GM12878 (cell line): ENCODE data around the gene HTRA2. TPM values are rescaled to one million over a fixed set of nuclear protein-coding genes. Genes with fewer than 3 reads are reported as not detected.
A peak's percentile ranks its signal among the peaks of the same experiment; 100 is the strongest.

Source experiments
- ATAC-seq: fragments of 200-7000 bp; cut with Tn5 transposase; 3 replicates; pipeline ENCODE4 v1.9.1; 2020; ENCODE audit warnings: mild to moderate bottlenecking, moderate library complexity
- BruUV-seq: library from RNA; stranded (reverse); fragments of 400-500 nt; replicated peaks from 2 replicates; lab custom pipeline; 2021; lab: Mats Ljungman, UMichigan
- CTCF ChIA-PET: fragments of 300-600 bp; sonication (Branson Sonifier 250); formaldehyde crosslinking; extraction: SDS; loops from one replicate; lab custom pipeline; 2021; ENCODE audit warnings: inconsistent platforms; lab: Yijun Ruan, JAX
- POLR2A ChIA-PET: fragments of 350-600 bp; formaldehyde crosslinking; extraction: SDS; loops from one replicate; lab custom pipeline; 2021; ENCODE audit warnings: inconsistent platforms; lab: Charles Lee
- RAD21 ChIA-PET: fragments of 300-600 bp; sonication (Branson Sonifier 250); formaldehyde crosslinking; loops from one replicate; lab custom pipeline; 2023; ENCODE audit warnings: antibody characterized with exemption; ENCODE audit not compliant: unreplicated experiment; lab: Charles Lee
- SMC1A ChIA-PET: fragments of 300-600 bp; sonication (Branson Sonifier 250); formaldehyde crosslinking; loops from one replicate; lab custom pipeline; 2023; ENCODE audit not compliant: unreplicated experiment, uncharacterized antibody; lab: Charles Lee
- DNase-seq: peaks from one replicate; pipeline ENCODE4 v3.0.0-alpha.2; 2011; ENCODE audit warnings: low read depth, low spot score
- FAIRE-seq: peaks from 3 replicates; lab custom pipeline; 2011; peaks lifted over from hg19 to GRCh38; lab: Jason Lieb, UNC
- H2AFZ ChIP-seq: 2 replicates; pipeline ENCODE4 v1.6.0; 2011; ENCODE audit warnings: low read depth, low read length, control low read depth; ENCODE audit not compliant: control insufficient read depth
- H3K27ac ChIP-seq: 2 replicates; pipeline ENCODE4 v1.5.1; 2011; ENCODE audit warnings: control low read depth; ENCODE audit not compliant: control insufficient read depth, insufficient read depth
- H3K27me3 ChIP-seq, 2 experiments: replicated peaks in 1 of 2; 2 replicates each; pipeline versions ENCODE4 v1.6.0 to v1.6.1; 2011; ENCODE audit warnings: low read length in 1 of 2; ENCODE audit not compliant: control insufficient read depth in 2 of 2, insufficient read depth in 2 of 2
- H3K36me3 ChIP-seq, 2 experiments: 2 replicates each; pipeline ENCODE4 v1.5.1; 2011; ENCODE audit warnings: low read length in 1 of 2; ENCODE audit not compliant: control insufficient read depth in 2 of 2, insufficient read depth in 2 of 2
- H3K4me1 ChIP-seq: 2 replicates; pipeline ENCODE4 v1.6.1; 2011; ENCODE audit warnings: mild to moderate bottlenecking, low read length, moderate library complexity, mixed read lengths; ENCODE audit not compliant: control insufficient read depth, insufficient read depth
- H3K4me2 ChIP-seq: 2 replicates; pipeline ENCODE4 v1.6.0; 2011; ENCODE audit warnings: control low read depth; ENCODE audit not compliant: control insufficient read depth, insufficient read depth
- H3K4me3 ChIP-seq: fragments of 200-600 bp; sonication (generic); 2 replicates; pipeline ENCODE4 v1.5.1; 2016
- H3K79me2 ChIP-seq: 2 replicates; pipeline ENCODE4 v1.6.0; 2011; ENCODE audit warnings: low read length; ENCODE audit not compliant: control insufficient read depth, insufficient read depth
- H3K9ac ChIP-seq: 2 replicates; pipeline ENCODE4 v1.8.0; 2011; ENCODE audit warnings: low read length, control low read depth, mixed read lengths; ENCODE audit not compliant: control insufficient read depth, insufficient read depth
- H3K9me3 ChIP-seq: replicated peaks from 3 replicates; pipeline ENCODE4 v1.5.1; 2011; ENCODE audit warnings: mild to moderate bottlenecking, low read length; ENCODE audit not compliant: control insufficient read depth, insufficient read depth
- H4K20me1 ChIP-seq: 2 replicates; pipeline ENCODE4 v1.6.0; 2011; ENCODE audit not compliant: control insufficient read depth, insufficient read depth
- JUND ChIP-seq: IDR thresholded peaks from 2 replicates; pipeline ENCODE4 v1.6.1; 2012; ENCODE audit warnings: low read depth, mild to moderate bottlenecking, low read length, improper control_type of control experiment, moderate library complexity
- MLLT1 ChIP-seq: fragments of 450-650 bp; IDR thresholded peaks from 2 replicates; pipeline ENCODE4 v1.6.1; 2016; ENCODE audit warnings: mild to moderate bottlenecking
- POLR2A ChIP-seq: IDR thresholded peaks from 2 replicates; pipeline ENCODE4 v1.6.1; 2011; ENCODE audit warnings: low read depth, mild to moderate bottlenecking, low read length
- POLR2AphosphoS2 ChIP-seq: IDR thresholded peaks from 2 replicates; pipeline ENCODE4 v1.6.1; 2011; ENCODE audit warnings: low read depth, mild to moderate bottlenecking, low read length, improper control_type of control experiment, moderate library complexity
- WGBS: methylation state at CpG from one replicate; pipeline ENCODE4 v1.1.6; 2016; ENCODE audit warnings: low lambda C conversion rate; ENCODE audit not compliant: insufficient replicate concordance, insufficient coverage; ENCODE audit errors: missing lambda C conversion rate; 5-methylcytosine and 5-hydroxymethylcytosine counted together
- in situ Hi-C: fragments of 300-500 bp; cut with MboI; formaldehyde crosslinking; loops from 9 replicates; pipeline ENCODE4 v1.14.3; 2018; ENCODE audit warnings: mixed read lengths
- intact Hi-C: fragments of 100-400 bp; cut with micrococcal nuclease; formaldehyde crosslinking; loops from one replicate; pipeline ENCODE4 v1.14.2; 2022; ENCODE audit not compliant: unreplicated experiment
- polyA plus RNA-seq, 11 experiments: library from polyadenylated mRNA; depleted of rRNA in 4 of 11; unstranded in 6 of 11; stranded (reverse) in 5 of 11; fragments of >200 nt; fragmentation: Nextera tagmentation in 4 of 11; fragmentation: Illumina TruSeq in 1 of 11; extraction: Ambion mirVana in 4 of 11; extraction: Trizol in 1 of 11; gene quantifications; 1 replicate in 1 of 11; 2 replicates in 10 of 11; pipeline versions ENCODE4 v1.2.1 to v1.2.3, GENCODE V29; 2011 to 2016; ENCODE audit warnings: inconsistent platforms in 2 of 11, missing spikeins in 2 of 11, low read depth in 1 of 11
- total RNA-seq, 4 experiments: library from RNA; depleted of rRNA in 3 of 4; stranded (reverse); fragments of >200 nt in 3 of 4; fragmentation: Illumina TruSeq in 1 of 4; extraction: Trizol in 1 of 4; gene quantifications; 2 replicates each; pipeline versions ENCODE4 v1.2.1 to v1.2.3, GENCODE V29; 2013 to 2021

Gene HTRA2
- total and polyA plus RNA-seq, 10 of the 15 experiments (the other 5 are each of a cell fraction or from before 2014, with no cell fraction given), result 42.3 to 73.9 (median 54.6) TPM

- peaks cover 8 to 24% of the 10 kb centered on the region in 2 experiments for H3K36me3 ChIP-seq
- H3K27ac ChIP-seq, result no peak overlapping the region
- H2AFZ ChIP-seq, result no peak overlapping the region
- H4K20me1 ChIP-seq, result no peaks in the 10 kb centered on the region
- ChIA-PET CTCF (interaction anchor here (1.0 to 4.9 kb wide), 2 partner anchors 48 to 49 kb away, joined by 3 to 36 read pairs; no protein-coding TSS in a partner anchor), POLR2A (no interaction called here), RAD21 (no interaction called here), SMC1A (no interaction called here)
- BruUV-seq, result no TSS peak
- H3K4me2 ChIP-seq, result no peak overlapping the region
- no peak for ATAC-seq
- H3K9ac ChIP-seq, result no peak overlapping the region
- no peaks in the 10 kb centered on the region for H3K27me3 ChIP-seq
- no peak for FAIRE-seq
- no peaks in the 10 kb centered on the region for H3K9me3 ChIP-seq
- peaks cover 8% of the 10 kb centered on the region for H3K79me2 ChIP-seq
- peak; percentile 42 for TF ChIP-seq POLR2A
- TF ChIP-seq POLR2AphosphoS2, result 0 out of 2 replicates have a peak, but pooled peaks have one; percentile 4
- TF ChIP-seq JUND, result no peak
- intact Hi-C loops, result no loop called here
- 84% methylated on average over 23 of the region's 23 CpGs for WGBS
- peaks cover 23% of the 10 kb centered on the region for H3K4me1 ChIP-seq
- no peak for DNase-seq
- in situ Hi-C loops, result no loop called here
- no peak overlapping the region for H3K4me3 ChIP-seq
Observed at GRCh38 chr2:74536166-74536950, 6.6 kb downstream of the HTRA2 start.

DNA sequence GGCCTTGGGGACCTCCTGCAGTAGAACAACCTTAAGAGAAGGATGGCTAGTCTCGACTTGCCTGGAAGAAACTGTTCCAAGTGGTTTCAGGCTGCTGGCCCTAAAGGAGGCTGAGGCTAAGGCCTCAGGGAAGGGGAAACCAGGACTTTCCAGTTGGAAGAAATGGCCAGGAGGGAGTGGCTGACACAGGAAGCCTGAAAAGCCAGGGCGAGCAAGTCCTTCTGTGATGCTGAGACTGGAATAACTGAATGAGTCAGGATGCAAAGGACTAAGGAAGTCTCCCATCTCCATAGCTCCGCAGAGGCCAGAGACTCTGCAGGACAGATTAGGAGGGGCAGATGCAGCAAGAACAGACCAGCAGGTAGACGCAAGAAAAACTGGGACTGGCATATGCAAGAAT is 7.4 kb downstream of the HTRA2 start:
- POLR2A ChIA-PET, result interaction anchor here (2.3 kb wide), 1 partner anchor 34 kb away, joined by 8 read pairs; no protein-coding TSS in a partner anchor
- FAIRE-seq, result no peak

More for the DNA sequence above, 7.4 kb downstream of the HTRA2 start:
- no peak for DNase-seq
- in situ Hi-C loops, result no loop called here
- no peak overlapping the region for H3K4me3 ChIP-seq
- no peaks in the 10 kb centered on the region for H4K20me1 ChIP-seq
- peaks cover 15% of the 10 kb centered on the region for H3K4me1 ChIP-seq
- no peaks in the 10 kb centered on the region for H3K27me3 ChIP-seq
- H3K36me3 ChIP-seq, result peaks cover 8 to 18% of the 10 kb centered on the region in 2 experiments
- 75% methylated on average over 4 of the region's 4 CpGs for WGBS
- ChIA-PET CTCF (interaction anchor here (4.9 kb wide), 1 partner anchor 48 kb away, joined by 36 read pairs; no protein-coding TSS in a partner anchor), SMC1A (interaction anchor here (3.3 kb wide), 1 partner anchor 48 kb away, joined by 40 read pairs; no protein-coding TSS in a partner anchor)
- no peak for ATAC-seq
- no peak overlapping the region for H2AFZ ChIP-seq
- H3K79me2 ChIP-seq, result peaks cover 4% of the 10 kb centered on the region
- H3K9ac ChIP-seq, result no peak overlapping the region
- no TSS peak for BruUV-seq
- no peak overlapping the region for H3K4me2 ChIP-seq
- TF ChIP-seq MLLT1, result no peak
- TF ChIP-seq, all 136 proteins: peak for 0
- RAD21 ChIA-PET, result no interaction called here
- H3K27ac ChIP-seq, result no peak overlapping the region
- H3K9me3 ChIP-seq, result no peaks in the 10 kb centered on the region
- intact Hi-C loops, result no loop called here
